ENCODE results near the gene CLCN5. TPM values are rescaled to one million over a fixed set of nuclear protein-coding genes. Genes with fewer than 3 reads are reported as not detected.

CLCN5 gene
- total RNA-seq, 1 donor from 2014 or later, result 36.4 TPM

DNA sequence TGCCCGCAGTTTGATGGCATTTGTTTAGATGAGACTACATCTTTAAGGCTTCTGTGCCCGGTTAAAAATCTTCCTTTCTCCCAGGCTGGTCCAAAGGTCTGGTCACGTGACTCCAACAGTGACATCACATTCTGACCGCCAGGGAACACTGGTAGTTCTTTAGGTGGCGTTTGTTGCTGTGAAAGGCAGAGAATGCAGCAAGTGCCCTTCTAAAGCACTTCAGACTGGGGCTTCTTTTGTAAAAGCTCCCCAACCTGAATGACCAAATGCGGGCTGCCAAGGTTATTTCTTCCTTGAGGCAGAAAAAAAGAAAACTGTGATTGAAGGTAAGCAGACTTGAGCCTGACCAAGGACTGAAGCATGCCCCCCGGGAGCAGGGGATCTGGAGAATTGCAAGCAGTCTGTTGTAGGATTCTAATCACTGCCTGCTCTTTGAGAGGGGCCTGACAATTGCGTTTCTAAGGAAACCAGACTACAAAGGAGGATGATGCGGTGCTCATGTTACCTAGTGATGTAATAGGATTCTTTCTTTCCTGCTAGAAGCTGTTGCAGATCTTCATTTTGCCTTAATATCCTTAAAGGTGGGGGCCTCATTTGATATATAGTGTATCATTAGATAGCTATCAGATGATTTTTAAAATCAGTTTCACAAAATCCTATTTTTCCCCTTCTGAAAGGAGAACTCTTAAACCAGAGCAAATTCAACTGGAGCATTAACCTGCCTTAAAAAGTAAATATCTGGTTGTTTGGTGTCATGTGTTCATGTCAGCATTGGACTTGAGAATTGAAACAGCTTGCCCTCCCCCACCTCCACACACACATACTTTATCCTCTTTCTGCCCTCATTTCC is 145.3 kb downstream of the CLCN5 start:
- Mint-ChIP-seq H3K36me3 (peaks cover 3% of the 10 kb centered on the region), H3K9me3 (no peaks in the 10 kb centered on the region), H3K4me1 (ENCODE audit: unreplicated experiment) (peaks cover 5% of the 10 kb centered on the region), H3K4me3 (peak overlapping the region; percentile 75), H3K27me3 (no peaks in the 10 kb centered on the region), H3K27ac (peak overlapping the region; percentile 87)
- DNase-seq (ENCODE audit: extremely low spot score, unreplicated experiment), result no peak
- TF ChIP-seq CTCF (conservative IDR thresholded peaks at IDR 0.05), result peak; percentile 58

DNA sequence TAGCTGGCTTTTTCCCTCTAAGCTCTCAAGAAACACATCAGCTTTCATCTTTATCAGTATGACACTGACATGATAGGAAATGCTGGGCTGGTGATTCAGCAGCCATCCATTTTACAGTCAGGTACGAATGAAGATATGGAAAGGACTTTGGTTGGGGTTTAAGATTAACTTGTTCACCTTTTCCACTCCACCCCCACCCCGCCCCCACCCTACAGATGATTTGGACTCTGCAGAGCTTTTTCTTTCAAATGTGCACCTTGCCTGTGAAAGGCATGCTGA is 145.8 kb downstream of the CLCN5 start:
- peak overlapping the region; percentile 87 for H3K27ac Mint-ChIP-seq
- no peaks in the 10 kb centered on the region for H3K27me3 Mint-ChIP-seq
- peak overlapping the region; percentile 75 for H3K4me3 Mint-ChIP-seq
- peaks cover 5% of the 10 kb centered on the region for H3K4me1 Mint-ChIP-seq (ENCODE audit: unreplicated experiment)
- no peak for TF ChIP-seq CTCF (conservative IDR thresholded peaks at IDR 0.05)
- DNase-seq (ENCODE audit: extremely low spot score, unreplicated experiment), result no peak
- H3K9me3 Mint-ChIP-seq, result no peaks in the 10 kb centered on the region
- peaks cover 8% of the 10 kb centered on the region for H3K36me3 Mint-ChIP-seq

DNA sequence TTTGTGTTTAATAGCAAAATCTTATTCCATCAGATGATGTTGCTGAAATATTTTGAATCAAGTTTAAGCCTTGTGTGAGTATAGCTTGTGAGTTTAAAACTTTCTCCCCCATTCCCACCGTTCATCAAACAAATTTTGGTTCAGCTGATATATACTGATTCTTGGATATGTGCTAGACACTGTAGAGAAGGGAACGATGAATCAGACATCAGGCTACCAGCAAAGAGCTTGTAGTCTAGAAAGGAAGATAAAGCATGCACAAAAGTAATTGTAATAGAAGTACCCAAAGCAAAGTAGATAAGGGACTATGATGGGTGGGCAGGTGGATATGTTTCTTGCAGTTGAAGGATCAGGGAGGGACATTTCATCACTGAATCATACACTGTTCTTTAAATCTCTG is 146.5 kb downstream of the CLCN5 start:
- no peak overlapping the region for H3K4me3 Mint-ChIP-seq
- TF ChIP-seq CTCF (conservative IDR thresholded peaks at IDR 0.05), result no peak
- DNase-seq (ENCODE audit: extremely low spot score, unreplicated experiment), result no peak
- H3K4me1 Mint-ChIP-seq (ENCODE audit: unreplicated experiment), result peaks cover 5% of the 10 kb centered on the region
- no peak overlapping the region for H3K27ac Mint-ChIP-seq
- peaks cover 12% of the 10 kb centered on the region for H3K36me3 Mint-ChIP-seq
- no peaks in the 10 kb centered on the region for H3K9me3 Mint-ChIP-seq
- H3K27me3 Mint-ChIP-seq, result no peaks in the 10 kb centered on the region

DNA sequence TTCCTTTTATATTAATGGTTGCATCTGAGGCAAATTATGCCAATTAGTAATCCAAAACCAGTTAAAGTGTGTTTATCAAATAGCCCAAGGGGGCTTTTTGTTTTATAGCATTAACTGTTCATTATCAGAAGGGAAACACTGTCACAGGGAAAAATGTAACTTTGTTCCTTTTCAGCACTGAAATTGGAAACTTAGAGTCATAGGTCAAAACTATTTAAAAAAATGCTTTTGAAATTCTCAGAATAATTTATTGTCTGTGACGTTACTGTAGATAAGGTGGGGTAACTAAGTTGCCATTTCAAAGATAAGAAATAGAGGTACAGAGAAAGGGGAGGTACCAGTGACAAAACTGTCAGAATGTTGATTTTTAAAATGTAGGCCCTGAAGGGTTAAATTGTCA is 149.1 kb downstream of the CLCN5 start:
- no peak for DNase-seq (ENCODE audit: extremely low spot score, unreplicated experiment)
- Mint-ChIP-seq H3K36me3 (peaks cover 27% of the 10 kb centered on the region), H3K9me3 (no peaks in the 10 kb centered on the region), H3K4me1 (ENCODE audit: unreplicated experiment) (peaks cover 5% of the 10 kb centered on the region), H3K4me3 (no peak overlapping the region), H3K27me3 (no peaks in the 10 kb centered on the region), H3K27ac (no peak overlapping the region)
- no peak for TF ChIP-seq CTCF (conservative IDR thresholded peaks at IDR 0.05)

DNA sequence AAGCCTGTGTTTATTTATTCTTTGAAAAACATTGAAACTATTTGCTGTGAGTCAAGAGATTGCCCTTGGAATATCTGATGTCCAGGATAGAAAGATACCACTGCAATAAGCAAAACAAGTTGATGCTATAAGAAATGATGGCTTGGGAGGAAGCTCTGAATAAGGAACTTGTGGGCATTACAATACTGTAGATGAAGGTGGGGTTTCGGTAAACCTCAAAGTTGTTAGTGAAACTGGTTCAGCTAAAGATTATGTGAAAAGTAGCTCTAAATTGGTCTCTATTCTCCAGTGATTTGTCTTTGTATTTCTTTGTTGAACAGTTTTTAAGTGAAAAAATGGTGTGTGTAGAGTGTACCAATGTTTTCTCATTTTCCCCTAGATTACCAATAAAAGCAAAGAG is 149.7 kb downstream of the CLCN5 start:
- H3K4me1 Mint-ChIP-seq (ENCODE audit: unreplicated experiment), result peaks cover 4% of the 10 kb centered on the region
- peaks cover 30% of the 10 kb centered on the region for H3K36me3 Mint-ChIP-seq
- no peak overlapping the region for H3K27ac Mint-ChIP-seq
- no peak for DNase-seq (ENCODE audit: extremely low spot score, unreplicated experiment)
- TF ChIP-seq CTCF (conservative IDR thresholded peaks at IDR 0.05), result no peak
- no peak overlapping the region for H3K4me3 Mint-ChIP-seq
- H3K27me3 Mint-ChIP-seq, result no peaks in the 10 kb centered on the region
- H3K9me3 Mint-ChIP-seq, result no peaks in the 10 kb centered on the region
